K562 (cell line): ENCODE data around the gene OLIG1. TPM values are rescaled to one million over a fixed set of nuclear protein-coding genes. Genes with fewer than 3 reads are reported as not detected.

Experiments used
- ATAC-seq: fragments of 200-7000 bp; cut with Tn5 transposase; 3 replicates; pipeline ENCODE4 v1.9.1; 2020; ENCODE audit warnings: moderate library complexity
- BruUV-seq: library from RNA; stranded (reverse); fragments of 400-500 nt; replicated peaks from 2 replicates; lab custom pipeline; 2021; lab: Mats Ljungman, UMichigan
- CTCF ChIA-PET: fragments of 300-600 bp; formaldehyde crosslinking; extraction: SDS; loops from one replicate; lab custom pipeline; 2021; ENCODE audit warnings: low intra/inter-chr PET ratio; lab: Yijun Ruan, JAX
- POLR2A ChIA-PET: fragments of 300-600, 350-650 bp; sonication (Branson Sonifier 250); formaldehyde crosslinking; extraction: SDS; loops from one replicate; lab custom pipeline; 2021; ENCODE audit warnings: antibody characterized with exemption, inconsistent platforms; lab: Yijun Ruan, JAX
- DNase-seq, 4 experiments: peaks; one replicate each; pipeline versions ENCODE4 v3.0.0 to v3.0.0-alpha.2; 2011 to 2018; ENCODE audit warnings: low spot score in 3 of 4, mixed read lengths in 3 of 4; ENCODE audit errors: extremely low read depth in 1 of 4
- FAIRE-seq: peaks from 2 replicates; lab custom pipeline; 2011; peaks lifted over from hg19 to GRCh38; lab: Jason Lieb, UNC
- H2AFZ ChIP-seq: 2 replicates; pipeline ENCODE4 v1.6.0; 2011; ENCODE audit warnings: low read depth, low read length, control low read depth, inconsistent platforms
- H3K27ac ChIP-seq: fragments of 200-600 bp; 3 replicates; pipeline ENCODE4 v1.8.0; 2011; ENCODE audit warnings: low read depth, mild to moderate bottlenecking, control low read depth, inconsistent platforms, low read length, moderate library complexity, mixed read lengths; ENCODE audit errors: extremely low read depth
- H3K27me3 ChIP-seq, 2 experiments: fragments of 300-600 bp in 1 of 2; 2 replicates in 1 of 2; 3 replicates in 1 of 2; pipeline versions ENCODE4 v1.6.0 to v1.8.0; 2011; ENCODE audit warnings: inconsistent platforms in 2 of 2, low read length in 2 of 2, mild to moderate bottlenecking in 1 of 2, mixed read lengths in 1 of 2, moderate library complexity in 1 of 2; ENCODE audit not compliant: control insufficient read depth in 2 of 2, insufficient read depth in 2 of 2
- H3K36me3 ChIP-seq: fragments of 300-600 bp; 3 replicates; pipeline ENCODE4 v1.8.0; 2011; ENCODE audit warnings: mild to moderate bottlenecking, low read length, inconsistent platforms; ENCODE audit not compliant: control insufficient read depth, insufficient read depth
- H3K4me1 ChIP-seq, 2 experiments: fragments of 200-600 bp in 1 of 2; replicated peaks in 1 of 2; 2 replicates in 1 of 2; 3 replicates in 1 of 2; pipeline versions ENCODE4 v1.5.1 to v1.8.0; 2011; ENCODE audit warnings: inconsistent platforms in 2 of 2, low read length in 2 of 2, mild to moderate bottlenecking in 1 of 2, mixed read lengths in 1 of 2, moderate library complexity in 1 of 2; ENCODE audit not compliant: control insufficient read depth in 2 of 2, insufficient read depth in 2 of 2
- H3K4me2 ChIP-seq: 2 replicates; pipeline ENCODE4 v1.6.1; 2011; ENCODE audit warnings: low read length, control low read depth, inconsistent platforms, mixed read lengths; ENCODE audit not compliant: insufficient read depth
- H3K4me3 ChIP-seq: fragments of 200-600 bp; sonication (generic), shearing (Covaris generic); 2 replicates; pipeline ENCODE4 v1.5.1; 2016; ENCODE audit warnings: control low read depth, inconsistent platforms
- H3K79me2 ChIP-seq: fragments of 200-600 bp; 3 replicates; pipeline ENCODE4 v1.8.0; 2011; ENCODE audit warnings: low read length, inconsistent platforms; ENCODE audit not compliant: control insufficient read depth, insufficient read depth
- H3K9ac ChIP-seq, 2 experiments: 2 replicates each; pipeline versions ENCODE4 v1.6.0 to v1.6.1; 2011; ENCODE audit warnings: low read depth in 2 of 2, low read length in 2 of 2, control low read depth in 1 of 2, inconsistent platforms in 1 of 2, mild to moderate bottlenecking in 1 of 2, mixed read lengths in 1 of 2; ENCODE audit not compliant: insufficient read depth in 1 of 2
- H3K9me1 ChIP-seq: one replicate; pipeline ENCODE4 v1.6.0; 2011; ENCODE audit warnings: inconsistent platforms, mild to moderate bottlenecking, low read length, moderate library complexity; ENCODE audit not compliant: control insufficient read depth, insufficient read depth
- H3K9me3 ChIP-seq: replicated peaks from 2 replicates; pipeline ENCODE4 v1.5.1; 2011; ENCODE audit warnings: low read depth, low read length, inconsistent platforms; ENCODE audit not compliant: control insufficient read depth, insufficient read depth
- H4K20me1 ChIP-seq: replicated peaks from 2 replicates; pipeline ENCODE4 v1.6.1; 2011; ENCODE audit warnings: low read length, inconsistent platforms, mixed read lengths; ENCODE audit not compliant: control insufficient read depth, insufficient read depth
- CREB3L1 ChIP-seq: fragments of 450-650 bp; IDR thresholded peaks from 2 replicates; pipeline ENCODE4 v1.6.1; 2014; ENCODE audit warnings: low read depth, mild to moderate bottlenecking, moderate library complexity, borderline replicate concordance
- HMBOX1 ChIP-seq: sonication (generic); IDR thresholded peaks from 2 replicates; pipeline ENCODE4 v1.6.1; 2016
- LCOR ChIP-seq: sonication (generic); formaldehyde crosslinking; IDR thresholded peaks from 2 replicates; pipeline ENCODE4 v1.8.0; 2022; ENCODE audit warnings: mild to moderate bottlenecking, missing genetic modification reagents
- NUFIP1 ChIP-seq: fragments of 450-650 bp; IDR thresholded peaks from 2 replicates; pipeline ENCODE4 v1.6.1; 2018; ENCODE audit not compliant: partially characterized antibody
- SAFB ChIP-seq: fragments of 200-400 bp; formaldehyde crosslinking; IDR thresholded peaks from 2 replicates; pipeline ENCODE4 v1.6.1; 2017; ENCODE audit warnings: low read depth, low read length, borderline replicate concordance
- SIRT6 ChIP-seq: IDR thresholded peaks from one replicate; pipeline ENCODE4 v1.6.1; 2012; ENCODE audit warnings: low read depth, mild to moderate bottlenecking, control low read depth, inconsistent platforms, low read length, moderate library complexity
- TAF7 ChIP-seq: fragments of 450-650 bp; IDR thresholded peaks from 2 replicates; pipeline ENCODE4 v1.6.1; 2016; ENCODE audit warnings: missing genetic modification characterization, missing compliant biosample characterization
- ZFP1 ChIP-seq: fragments of 450-650 bp; formaldehyde crosslinking; IDR thresholded peaks from 2 replicates; pipeline ENCODE4 v1.4.0; 2020; ENCODE audit warnings: mild to moderate bottlenecking, mixed read lengths
- ZNF584 ChIP-seq: fragments of 200-800 bp; sonication (Bioruptor generic); IDR thresholded peaks from 2 replicates; pipeline ENCODE4 v1.6.1; 2016; ENCODE audit warnings: low read depth, mild to moderate bottlenecking, missing genetic modification characterization, missing compliant biosample characterization
- ZNF609 ChIP-seq: sonication (generic); formaldehyde crosslinking; IDR thresholded peaks from 2 replicates; pipeline ENCODE4 v1.8.1; 2023; ENCODE audit warnings: missing genetic modification reagents, mild to moderate bottlenecking, borderline replicate concordance
- ZNF75A ChIP-seq: fragments of 450-650 bp; formaldehyde crosslinking; IDR thresholded peaks from 2 replicates; pipeline ENCODE4 v1.4.0; 2020; ENCODE audit warnings: mild to moderate bottlenecking
- ZNF76 ChIP-seq: fragments of 250-450 bp; sonication (Bioruptor Pico); IDR thresholded peaks from 2 replicates; pipeline ENCODE4 v1.4.0; 2020; ENCODE audit warnings: mild to moderate bottlenecking, moderate library complexity, borderline replicate concordance
- WGBS: fragments of 100-300 bp; shearing (Covaris generic); methylation state at CpG from one replicate; pipeline ENCODE4 v1.1.6; 2016; ENCODE audit warnings: low coverage, mixed read lengths; ENCODE audit not compliant: insufficient coverage; ENCODE audit errors: missing lambda C conversion rate; 5-methylcytosine and 5-hydroxymethylcytosine counted together
- in situ Hi-C: fragments of 300-500 bp; cut with MboI; formaldehyde crosslinking; loops from 4 replicates; pipeline ENCODE4 v1.15.0; 2018; ENCODE audit warnings: inconsistent platforms, mixed read lengths
- intact Hi-C: fragments of 100-400 bp; cut with micrococcal nuclease; formaldehyde crosslinking; loops from 2 replicates; pipeline ENCODE4 v1.14.2; 2022
- polyA plus RNA-seq, 8 experiments: library from polyadenylated mRNA; depleted of rRNA in 4 of 8; stranded (reverse) in 5 of 8; unstranded in 3 of 8; fragments of >200 nt; fragmentation: Nextera tagmentation in 2 of 8; fragmentation: Illumina TruSeq in 1 of 8; extraction: Ambion mirVana in 2 of 8; extraction: Trizol in 1 of 8; gene quantifications; 2 replicates each; pipeline versions ENCODE4 v1.2.1 to v1.2.3, GENCODE V29; 2011 to 2014; ENCODE audit warnings: inconsistent platforms in 1 of 8, missing spikeins in 1 of 8
- total RNA-seq, 7 experiments: library from RNA; depleted of rRNA in 6 of 7; stranded (reverse); fragments of >200 nt in 6 of 7; fragmentation: Illumina TruSeq in 2 of 7; extraction: Trizol in 2 of 7; gene quantifications; 2 replicates each; pipeline versions ENCODE4 v1.2.1 to v1.2.3, GENCODE V29; 2011 to 2021; ENCODE audit warnings: low replicate concordance in 1 of 7

The OLIG1 gene
- total and polyA plus RNA-seq, 9 of the 15 experiments (the other 6 are each of a cell fraction or from before 2014, with no cell fraction given), result not detected

- DNase-seq (no peak), ATAC-seq (no peak), FAIRE-seq (no peak)
- H3K9me1 ChIP-seq, result no peaks in the 10 kb centered on the region
- intact Hi-C loops, result no loop called here
- no peak overlapping the region for H3K4me3 ChIP-seq
- no peak overlapping the region for H2AFZ ChIP-seq
- WGBS, result 4% methylated on average over 5 of the region's 5 CpGs
- no peaks in the 10 kb centered on the region for H3K36me3 ChIP-seq
- no TSS peak for BruUV-seq
- CTCF ChIA-PET, result no interaction called here
- no peaks in the 10 kb centered on the region; a peak in 1 of 5 replicates for H3K4me1 ChIP-seq
- POLR2A ChIA-PET, result no interaction called here
- H3K27ac ChIP-seq, result no peak overlapping the region
- H3K27me3 ChIP-seq, result peaks cover 22 to 50% of the 10 kb centered on the region in 2 experiments; a peak in 4 of 5 replicates
- no peaks in the 10 kb centered on the region for H3K79me2 ChIP-seq
- no peak overlapping the region for H3K4me2 ChIP-seq
- no peak for TF ChIP-seq TAF7 (tag)
- no peak for TF ChIP-seq SIRT6
- TF ChIP-seq ZNF76, result no peak
- no peak for TF ChIP-seq NUFIP1
- TF ChIP-seq SAFB, result no peak
- TF ChIP-seq ZFP1 (CRISPR knock-in tag), result no peak
- TF ChIP-seq LCOR, result no peak
- no peak for TF ChIP-seq CREB3L1
- TF ChIP-seq ZNF584, result no peak
- no peak for TF ChIP-seq ZNF75A (CRISPR knock-in tag)
- no peak for TF ChIP-seq ZNF609
- no peak for TF ChIP-seq HMBOX1
- H3K9ac ChIP-seq, result no peak overlapping the region
- no peaks in the 10 kb centered on the region for H3K9me3 ChIP-seq
- in situ Hi-C loops, result no loop called here
- H4K20me1 ChIP-seq, result no peaks in the 10 kb centered on the region; the same call in 1 of the 2 replicates
Measured at GRCh38 chr21:33055991-33056390, 13.9 kb upstream of the OLIG1 start.
